Measurements from ENCODE around the gene PRPF38B. TPM values are rescaled to one million over a fixed set of nuclear protein-coding genes. Genes with fewer than 3 reads are reported as not detected.

Gene PRPF38B
- total RNA-seq, 1 donor from 2014 or later, result 36.9 TPM

GRCh38 chr1:108742253-108742652 is 50.1 kb downstream of the PRPF38B start:
- no peaks in the 10 kb centered on the region for H3K9me3 Mint-ChIP-seq (ENCODE audit: unreplicated experiment)

GRCh38 chr1:108745980-108746381 is 53.9 kb downstream of the PRPF38B start:
- Histone ChIP-seq H3K27ac (ENCODE audit: low read depth, low read length) (no peak overlapping the region), H3K27me3 (ENCODE audit: insufficient read depth, low read length) (peaks cover 5% of the 10 kb centered on the region), H3K9ac (ENCODE audit: low read length) (no peak overlapping the region), H3K4me1 (ENCODE audit: insufficient read depth, low read length) (no peaks in the 10 kb centered on the region), H3K4me3 (ENCODE audit: insufficient read depth, low read depth, low read length) (no peak overlapping the region), H4K20me1 (ENCODE audit: insufficient read depth, low read length) (peaks cover 19% of the 10 kb centered on the region), H3K4me2 (ENCODE audit: low read length) (peak overlapping the region; percentile 61), H2AFZ (ENCODE audit: low read depth, low read length) (peak overlapping the region; percentile 83), H3K9me3 (ENCODE audit: insufficient read depth, low read depth, low read length) (no peaks in the 10 kb centered on the region), H3K36me3 (ENCODE audit: insufficient read depth, low read length) (peaks cover 2% of the 10 kb centered on the region), H3K79me2 (ENCODE audit: insufficient read depth, low read length) (peaks cover 37% of the 10 kb centered on the region)
- Mint-ChIP-seq H3K27me3 (ENCODE audit: low read depth, unreplicated experiment) (peaks cover 4% of the 10 kb centered on the region), H3K4me1 (ENCODE audit: low read depth, unreplicated experiment) (peaks cover 6% of the 10 kb centered on the region), H3K27ac (ENCODE audit: unreplicated experiment) (peak overlapping the region; percentile 95), H3K9me3 (ENCODE audit: unreplicated experiment) (no peaks in the 10 kb centered on the region), H3K36me3 (ENCODE audit: low read depth, unreplicated experiment) (no peaks in the 10 kb centered on the region), H3K4me3 (ENCODE audit: unreplicated experiment) (peak overlapping the region; percentile 99)
- DNase-seq (ENCODE audit: low read depth) (no peak), FAIRE-seq (no peak)
- TF ChIP-seq, protein P1, sequence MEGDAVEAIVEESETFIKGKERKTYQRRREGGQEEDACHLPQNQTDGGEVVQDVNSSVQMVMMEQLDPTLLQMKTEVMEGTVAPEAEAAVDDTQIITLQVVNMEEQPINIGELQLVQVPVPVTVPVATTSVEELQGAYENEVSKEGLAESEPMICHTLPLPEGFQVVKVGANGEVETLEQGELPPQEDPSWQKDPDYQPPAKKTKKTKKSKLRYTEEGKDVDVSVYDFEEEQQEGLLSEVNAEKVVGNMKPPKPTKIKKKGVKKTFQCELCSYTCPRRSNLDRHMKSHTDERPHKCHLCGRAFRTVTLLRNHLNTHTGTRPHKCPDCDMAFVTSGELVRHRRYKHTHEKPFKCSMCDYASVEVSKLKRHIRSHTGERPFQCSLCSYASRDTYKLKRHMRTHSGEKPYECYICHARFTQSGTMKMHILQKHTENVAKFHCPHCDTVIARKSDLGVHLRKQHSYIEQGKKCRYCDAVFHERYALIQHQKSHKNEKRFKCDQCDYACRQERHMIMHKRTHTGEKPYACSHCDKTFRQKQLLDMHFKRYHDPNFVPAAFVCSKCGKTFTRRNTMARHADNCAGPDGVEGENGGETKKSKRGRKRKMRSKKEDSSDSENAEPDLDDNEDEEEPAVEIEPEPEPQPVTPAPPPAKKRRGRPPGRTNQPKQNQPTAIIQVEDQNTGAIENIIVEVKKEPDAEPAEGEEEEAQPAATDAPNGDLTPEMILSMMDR (IDR thresholded peaks at IDR 0.05; ENCODE audit: insufficient read depth, low read depth, low read length), result no peak
- TF ChIP-seq EZH2 (IDR thresholded peaks at IDR 0.05; ENCODE audit: insufficient read depth, low read length), result no peak

More at GRCh38 chr1:108742253-108742652, 50.1 kb downstream of the PRPF38B start:
- no peaks in the 10 kb centered on the region for H3K36me3 ChIP-seq (ENCODE audit: insufficient read depth, low read length)
- H3K27me3 ChIP-seq (ENCODE audit: insufficient read depth, low read length), result peaks cover 5% of the 10 kb centered on the region
- peaks cover under 1% of the 10 kb centered on the region for H3K79me2 ChIP-seq (ENCODE audit: insufficient read depth, low read length)
- Mint-ChIP-seq H3K36me3 (ENCODE audit: low read depth, unreplicated experiment) (no peaks in the 10 kb centered on the region), H3K4me3 (ENCODE audit: unreplicated experiment) (no peak overlapping the region), H3K27ac (ENCODE audit: unreplicated experiment) (no peak overlapping the region), H3K27me3 (ENCODE audit: low read depth, unreplicated experiment) (peaks cover 10% of the 10 kb centered on the region), H3K4me1 (ENCODE audit: low read depth, unreplicated experiment) (no peaks in the 10 kb centered on the region)
- DNase-seq (ENCODE audit: low read depth) (no peak), FAIRE-seq (no peak)
- no peaks in the 10 kb centered on the region for H4K20me1 ChIP-seq (ENCODE audit: insufficient read depth, low read length)
- H2AFZ ChIP-seq (ENCODE audit: low read depth, low read length), result no peak overlapping the region
- H3K4me3 ChIP-seq (ENCODE audit: insufficient read depth, low read depth, low read length), result no peak overlapping the region
- H3K9ac ChIP-seq (ENCODE audit: low read length), result no peak overlapping the region
- H3K4me2 ChIP-seq (ENCODE audit: low read length), result no peak overlapping the region
- no peaks in the 10 kb centered on the region for H3K9me3 ChIP-seq (ENCODE audit: insufficient read depth, low read depth, low read length)
- H3K27ac ChIP-seq (ENCODE audit: low read depth, low read length), result no peak overlapping the region
- no peaks in the 10 kb centered on the region for H3K4me1 ChIP-seq (ENCODE audit: insufficient read depth, low read length)
- TF ChIP-seq, protein P1 (IDR thresholded peaks at IDR 0.05; ENCODE audit: insufficient read depth, low read depth, low read length), result no peak
- TF ChIP-seq EZH2 (IDR thresholded peaks at IDR 0.05; ENCODE audit: insufficient read depth, low read length), result no peak

DNA sequence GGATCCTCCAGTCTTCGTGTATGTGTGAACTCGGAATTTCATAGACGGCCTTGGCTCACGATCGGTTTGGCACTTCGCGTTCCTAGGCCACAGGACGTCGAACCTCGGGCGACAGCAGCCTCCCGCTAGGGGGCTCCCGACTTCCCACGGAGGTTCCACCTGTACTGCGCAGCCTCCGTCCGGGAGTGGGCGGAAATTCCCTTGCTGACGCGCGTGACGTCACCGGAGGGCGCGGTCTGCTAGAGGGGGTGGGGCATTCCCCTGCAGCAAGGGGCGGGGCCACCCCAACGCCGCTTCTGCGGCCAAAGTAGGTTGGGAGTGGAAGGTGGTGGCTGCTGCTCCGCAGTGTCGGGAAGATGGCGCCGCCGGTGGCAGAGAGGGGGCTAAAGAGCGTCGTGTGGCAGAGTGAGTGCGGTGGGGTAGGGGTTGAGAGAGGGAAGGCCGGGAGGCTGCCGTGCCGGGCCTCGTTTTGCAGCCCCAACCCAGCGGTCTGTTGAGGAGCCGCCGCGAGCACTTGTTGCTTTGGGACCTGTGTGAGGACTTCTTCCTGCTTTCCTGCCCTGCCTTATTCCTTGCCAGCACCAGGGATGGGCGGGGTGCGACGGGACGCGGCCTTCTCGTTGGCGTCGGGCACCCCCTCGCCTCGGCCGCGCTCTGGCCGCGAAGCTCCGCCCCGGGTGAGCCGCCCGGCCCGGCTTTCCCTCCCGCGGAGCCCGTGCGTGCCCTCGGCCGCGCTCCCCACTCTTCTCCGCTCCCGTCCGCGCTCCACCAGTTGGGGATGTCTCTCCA is 54.5 kb downstream of the PRPF38B start, which contains the start of gene STXBP3:
Gene STXBP3 (plus strand): TSS at position 293 of the 789 bp plus-strand sequence. CDS start 64 bp downstream, at position 357.
- no peak for TF ChIP-seq EZH2 (IDR thresholded peaks at IDR 0.05; ENCODE audit: insufficient read depth, low read length)
- TF ChIP-seq, protein P1 (IDR thresholded peaks at IDR 0.05; ENCODE audit: insufficient read depth, low read depth, low read length), result peak; percentile 92
- no peaks in the 10 kb centered on the region for H3K4me1 ChIP-seq (ENCODE audit: insufficient read depth, low read length)
- H3K9ac ChIP-seq (ENCODE audit: low read length), result peak within 1 kb of the TSS; percentile 96
- H3K36me3 Mint-ChIP-seq (ENCODE audit: low read depth, unreplicated experiment), result no peaks in the 10 kb centered on the region
- peaks cover 2% of the 10 kb centered on the region for H3K36me3 ChIP-seq (ENCODE audit: insufficient read depth, low read length)
- peak within 1 kb of the TSS; percentile 99 for H3K4me3 Mint-ChIP-seq (ENCODE audit: unreplicated experiment)
- FAIRE-seq (no peak), DNase-seq (ENCODE audit: low read depth) (peak; percentile 90)
- H3K79me2 ChIP-seq (ENCODE audit: insufficient read depth, low read length), result peaks cover 40% of the 10 kb centered on the region
- no peaks in the 10 kb centered on the region for H3K9me3 ChIP-seq (ENCODE audit: insufficient read depth, low read depth, low read length)
- H3K4me1 Mint-ChIP-seq (ENCODE audit: low read depth, unreplicated experiment), result peaks cover 7% of the 10 kb centered on the region
- H3K4me2 ChIP-seq (ENCODE audit: low read length), result peak within 1 kb of the TSS; percentile 86
- peaks cover 20% of the 10 kb centered on the region for H4K20me1 ChIP-seq (ENCODE audit: insufficient read depth, low read length)
- H3K27ac Mint-ChIP-seq (ENCODE audit: unreplicated experiment), result peak within 1 kb of the TSS; percentile 99
- H2AFZ ChIP-seq (ENCODE audit: low read depth, low read length), result peak within 1 kb of the TSS; percentile 83
- H3K9me3 Mint-ChIP-seq (ENCODE audit: unreplicated experiment), result no peaks in the 10 kb centered on the region
- H3K4me3 ChIP-seq (ENCODE audit: insufficient read depth, low read depth, low read length), result peak within 1 kb of the TSS; percentile 72
- peak within 1 kb of the TSS; percentile 96 for H3K27ac ChIP-seq (ENCODE audit: low read depth, low read length)
- H3K27me3 Mint-ChIP-seq (ENCODE audit: low read depth, unreplicated experiment), result peaks cover 3% of the 10 kb centered on the region
- peaks cover 5% of the 10 kb centered on the region for H3K27me3 ChIP-seq (ENCODE audit: insufficient read depth, low read length)
